Liver (tissue), 3 donors: ENCODE data around the gene RTN4.
"Not testable (repeated sequence)": the region's sequence is repeated elsewhere in the genome, so short reads cannot be mapped to it uniquely, and the experiment has no call there.

Experiments
- CTCF ChIP-seq: fragments of 150-350 bp; IDR thresholded peaks from 2 replicates; pipeline ENCODE4 v1.5.1; 2017; ENCODE audit warnings: improper control_type of control experiment, low read depth, low read length; ENCODE audit not compliant: missing input control
- HNF4G ChIP-seq: IDR thresholded peaks from 2 replicates; pipeline ENCODE4 v1.6.1; 2016; ENCODE audit warnings: antibody characterized with exemption
- MAX ChIP-seq: IDR thresholded peaks from 2 replicates; pipeline ENCODE4 v1.6.1; 2016; ENCODE audit warnings: antibody characterized with exemption
- NR2F2 ChIP-seq: IDR thresholded peaks from 2 replicates; pipeline ENCODE4 v1.6.1; 2016; ENCODE audit warnings: antibody characterized with exemption
- RAD21 ChIP-seq, 2 donors: IDR thresholded peaks; 2 replicates each; pipeline ENCODE4 v1.6.1; 2016; ENCODE audit warnings: antibody characterized with exemption in 2 of 2, mild to moderate bottlenecking in 2 of 2
- REST ChIP-seq: IDR thresholded peaks from 2 replicates; pipeline ENCODE4 v1.6.1; 2016; ENCODE audit warnings: antibody characterized with exemption, mild to moderate bottlenecking
- SP1 ChIP-seq: IDR thresholded peaks from 2 replicates; pipeline ENCODE4 v1.6.1; 2018; ENCODE audit warnings: antibody characterized with exemption, mild to moderate bottlenecking
- TAF1 ChIP-seq: conservative IDR thresholded peaks from 2 replicates; pipeline ENCODE4 v1.6.1; 2016; ENCODE audit warnings: antibody characterized with exemption, mild to moderate bottlenecking
- ZBTB33 ChIP-seq: IDR thresholded peaks from 2 replicates; pipeline ENCODE4 v1.6.1; 2016; ENCODE audit warnings: antibody characterized with exemption
- donor health status: healthy.
- donor health status: healthy.

GRCh38 chr2:55076019-55076418 is 25.8 kb upstream of the RTN4 start:
- TF ChIP-seq CTCF; MAX; HNF4G; ZBTB33; RAD21 (IDR thresholded peaks at IDR 0.05); REST; TAF1; NR2F2; SP1: not testable (repeated sequence)
